Body of pancreas (tissue), 4 donors: ENCODE results near the gene ELF2.

Source experiments
- CTCF ChIP-seq, 7 experiments: fragments of 450-650 bp in 4 of 7; fragments of 200-600 bp in 3 of 7; sonication (generic) in 3 of 7; IDR thresholded peaks; one replicate each; pipeline ENCODE4 v1.5.1; 2016 to 2019; ENCODE audit warnings: antibody characterized with exemption in 7 of 7
- POLR2A ChIP-seq, 3 donors: fragments of 450-650 bp; IDR thresholded peaks; one replicate each; pipeline ENCODE4 v1.6.1; 2016; ENCODE audit warnings: antibody characterized with exemption in 3 of 3, mild to moderate bottlenecking in 2 of 3

- TF ChIP-seq CTCF (IDR thresholded peaks at IDR 0.05) = no peak
- TF ChIP-seq POLR2A (IDR thresholded peaks at IDR 0.05) = no peak
Measured at GRCh38 chr4:139209470-139210063, 32.5 kb upstream of the ELF2 start.
